Skin epidermis (tissue), 12 donors: ENCODE data around the gene UBAC2.

ENCODE experiments used
- H3K27ac ChIP-seq, 21 experiments: fragments of 200-600 bp; sonication (generic) in 11 of 21; one replicate each; pipeline ENCODE4 v1.5.0; 2020; ENCODE audit warnings: mild to moderate bottlenecking in 3 of 21, inconsistent platforms in 2 of 21, moderate library complexity in 2 of 21
- H3K4me3 ChIP-seq, 7 experiments: fragments of 200-600 bp; sonication (generic) in 2 of 7; one replicate each; pipeline ENCODE4 v1.5.0; 2020; ENCODE audit warnings: inconsistent platforms in 2 of 7, mild to moderate bottlenecking in 2 of 7, moderate library complexity in 1 of 7

Gene UBAC2

DNA sequence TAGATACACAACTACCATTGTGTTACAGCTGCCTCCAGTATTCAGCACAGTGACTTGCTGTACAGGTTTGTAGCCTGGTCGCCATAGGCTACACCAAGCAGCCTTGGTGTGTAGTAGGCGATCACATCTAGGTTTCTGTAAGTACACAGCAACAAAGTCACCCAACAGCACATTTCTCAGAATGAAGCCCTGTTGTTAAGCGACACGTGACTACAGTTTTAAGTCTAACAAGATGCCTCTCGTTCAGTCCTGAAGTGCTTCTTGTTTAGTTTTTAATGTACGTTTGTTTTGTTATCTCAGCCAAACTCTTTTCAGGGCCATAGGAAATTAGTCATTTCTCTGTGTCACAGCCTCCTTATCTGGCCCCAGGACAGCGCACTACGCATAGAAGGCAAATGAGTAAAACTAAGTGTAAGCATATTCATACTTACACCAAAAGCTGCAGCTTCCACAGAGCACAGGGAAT is 156.5 kb downstream of the UBAC2 start:
- H3K27ac ChIP-seq: peak overlapping the region in 20 of 21 experiments; percentile 20 to 89 (median 76)
- no peak overlapping the region for H3K4me3 ChIP-seq

DNA sequence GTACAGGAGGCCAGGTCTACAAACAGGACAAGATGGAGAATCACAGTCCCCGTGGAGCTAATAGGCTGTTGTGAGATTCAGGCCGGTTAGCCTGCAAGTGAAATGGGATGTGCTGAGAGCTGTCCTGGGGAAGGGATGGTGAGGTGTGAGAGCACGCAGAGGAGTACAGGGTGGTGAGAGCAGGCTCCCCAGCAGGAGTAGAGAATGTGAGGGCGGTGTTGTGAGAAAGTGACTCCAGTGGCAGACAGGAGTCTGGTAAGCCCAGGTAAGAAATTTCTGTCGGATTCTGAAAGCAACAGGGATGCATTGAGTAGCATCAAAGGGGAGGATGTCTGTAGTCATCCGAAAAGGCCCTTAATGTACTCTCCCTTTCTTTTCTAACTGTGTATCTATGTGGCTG is 157.3 kb downstream of the UBAC2 start:
- Histone ChIP-seq H3K27ac (peak overlapping the region in 15 of 21 experiments; percentile 36 to 89 (median 77)), H3K4me3 (no peak overlapping the region)

DNA sequence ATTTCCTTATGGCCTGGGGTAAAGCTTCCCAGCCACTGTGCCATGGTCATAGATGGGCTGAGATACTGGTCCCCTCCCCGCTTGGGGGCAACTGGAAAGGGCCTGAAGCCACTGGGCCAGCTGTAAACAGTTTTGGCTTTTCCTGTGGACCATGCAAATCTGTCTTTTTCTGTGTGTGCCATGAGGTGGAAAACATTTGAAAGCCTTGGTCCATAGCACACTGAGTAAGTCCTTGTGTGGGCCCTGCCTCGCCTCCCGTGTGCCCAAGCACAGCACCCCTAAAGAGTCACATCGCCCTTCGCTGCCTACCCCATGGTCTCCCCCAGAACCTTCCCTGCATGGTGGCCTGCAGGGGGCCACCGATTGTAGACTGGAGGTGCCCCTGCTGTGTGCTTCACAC is 158.9 kb downstream of the UBAC2 start:
- Histone ChIP-seq H3K27ac (peak overlapping the region in 11 of 21 experiments; percentile 2 to 89 (median 45)), H3K4me3 (no peak overlapping the region)

DNA sequence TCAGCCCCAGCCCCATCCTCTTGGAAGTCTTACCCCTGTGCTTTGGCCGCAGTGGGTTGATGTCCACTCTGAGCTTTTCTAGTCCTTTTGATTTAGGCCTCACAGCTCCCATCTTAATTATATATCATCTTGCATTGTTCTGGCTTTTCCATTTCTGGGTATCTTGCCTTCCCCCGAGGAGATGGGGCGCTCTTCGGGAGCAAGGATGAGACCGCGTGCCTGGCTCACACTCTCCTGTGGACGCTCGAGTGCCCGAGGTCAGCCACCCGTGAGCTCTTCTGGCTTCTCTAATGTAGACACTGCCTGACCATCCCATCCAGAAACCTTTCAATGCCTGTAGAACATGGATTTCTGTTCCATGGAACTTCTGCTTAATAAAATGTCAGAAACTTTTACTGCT is 160.0 kb downstream of the UBAC2 start:
- H3K4me3 ChIP-seq: no peak overlapping the region
- H3K27ac ChIP-seq: peak overlapping the region in 7 of 21 experiments; percentile 35 to 89 (median 58)

DNA sequence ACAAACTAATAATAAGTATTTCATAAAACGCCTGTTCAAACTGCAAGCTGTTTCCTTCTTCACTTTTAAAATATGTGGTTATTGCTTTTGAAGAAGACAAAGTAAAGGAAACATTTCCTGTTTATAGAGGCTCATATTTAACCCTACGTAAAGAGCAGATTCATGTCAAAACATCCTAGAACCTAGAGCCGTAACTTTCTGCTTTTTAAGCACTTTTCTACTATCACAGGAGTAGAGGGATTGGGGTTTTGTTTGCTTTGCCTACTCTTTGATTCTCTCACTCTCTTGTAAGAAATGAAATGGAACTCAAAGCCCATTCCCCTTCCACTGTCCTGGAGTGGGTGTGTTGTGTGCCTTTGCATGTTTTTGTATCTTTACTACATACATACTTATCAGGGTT is 160.5 kb downstream of the UBAC2 start:
- Histone ChIP-seq H3K27ac (peak overlapping the region in 8 of 21 experiments; percentile 3 to 89 (median 46)), H3K4me3 (no peak overlapping the region)

DNA sequence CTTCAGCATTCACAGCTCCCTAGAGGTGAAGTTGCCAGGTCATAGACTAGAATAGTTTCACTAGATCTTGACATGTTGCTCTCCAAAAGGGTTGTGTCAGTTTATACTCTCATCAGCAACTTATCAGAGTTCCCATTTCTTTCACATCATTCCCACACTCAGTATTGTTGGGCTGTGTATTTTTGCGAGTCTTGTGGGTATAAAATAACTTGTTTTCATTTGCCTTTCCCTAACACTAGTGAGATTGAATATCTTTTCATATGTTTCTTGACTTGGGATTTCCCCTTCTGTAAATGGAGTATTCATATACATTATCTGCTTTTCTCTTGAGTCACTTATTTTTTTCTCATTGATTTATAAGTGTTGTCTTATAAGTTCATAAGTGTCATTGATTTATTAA is 161.7 kb downstream of the UBAC2 start:
- Histone ChIP-seq H3K27ac (peak overlapping the region in 4 of 21 experiments; percentile 35 to 84 (median 62)), H3K4me3 (no peak overlapping the region)

DNA sequence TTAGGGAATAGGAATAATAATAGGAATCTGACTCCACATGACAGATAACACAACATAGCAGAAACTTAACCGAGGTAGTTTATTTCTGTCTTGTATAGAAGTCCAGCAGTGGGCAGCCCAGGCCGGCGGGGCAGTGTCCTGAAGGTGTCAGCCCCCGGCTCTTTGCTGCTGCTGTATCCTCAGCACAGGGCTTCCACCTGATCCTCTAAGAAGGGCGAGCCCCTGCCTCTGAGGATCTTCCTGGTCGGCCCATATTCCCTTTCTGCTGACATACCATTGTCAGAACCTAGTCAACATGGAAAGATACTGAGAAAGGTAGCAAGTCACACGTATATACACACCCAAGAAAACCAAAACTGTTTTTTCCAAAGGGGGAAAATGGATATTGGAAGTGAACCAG is 162.7 kb downstream of the UBAC2 start:
- Histone ChIP-seq H3K27ac (peak overlapping the region in 7 of 21 experiments; percentile 9 to 67 (median 34)), H3K4me3 (no peak overlapping the region)

DNA sequence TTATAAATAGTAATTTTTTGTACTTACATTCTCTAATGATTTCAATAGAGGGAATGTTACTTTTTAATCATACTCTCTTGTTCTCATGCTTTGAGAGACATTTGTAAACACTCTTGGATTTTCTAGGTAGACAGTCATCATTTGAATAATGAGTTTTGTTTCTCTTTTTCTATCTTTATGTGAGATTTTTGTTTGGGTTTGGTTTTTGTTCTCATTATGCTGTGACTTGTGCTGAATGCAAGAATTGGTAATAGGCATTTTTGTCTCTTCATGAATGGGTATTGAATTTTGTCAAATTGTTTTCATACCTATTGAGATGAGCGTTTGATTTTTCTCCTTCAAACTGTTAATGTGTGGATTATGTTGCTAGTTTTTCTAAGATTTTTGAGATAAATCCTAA is 163.3 kb downstream of the UBAC2 start:
- Histone ChIP-seq H3K4me3 (no peak overlapping the region), H3K27ac (peak overlapping the region in 2 of 21 experiments; percentile 56 to 67)

DNA sequence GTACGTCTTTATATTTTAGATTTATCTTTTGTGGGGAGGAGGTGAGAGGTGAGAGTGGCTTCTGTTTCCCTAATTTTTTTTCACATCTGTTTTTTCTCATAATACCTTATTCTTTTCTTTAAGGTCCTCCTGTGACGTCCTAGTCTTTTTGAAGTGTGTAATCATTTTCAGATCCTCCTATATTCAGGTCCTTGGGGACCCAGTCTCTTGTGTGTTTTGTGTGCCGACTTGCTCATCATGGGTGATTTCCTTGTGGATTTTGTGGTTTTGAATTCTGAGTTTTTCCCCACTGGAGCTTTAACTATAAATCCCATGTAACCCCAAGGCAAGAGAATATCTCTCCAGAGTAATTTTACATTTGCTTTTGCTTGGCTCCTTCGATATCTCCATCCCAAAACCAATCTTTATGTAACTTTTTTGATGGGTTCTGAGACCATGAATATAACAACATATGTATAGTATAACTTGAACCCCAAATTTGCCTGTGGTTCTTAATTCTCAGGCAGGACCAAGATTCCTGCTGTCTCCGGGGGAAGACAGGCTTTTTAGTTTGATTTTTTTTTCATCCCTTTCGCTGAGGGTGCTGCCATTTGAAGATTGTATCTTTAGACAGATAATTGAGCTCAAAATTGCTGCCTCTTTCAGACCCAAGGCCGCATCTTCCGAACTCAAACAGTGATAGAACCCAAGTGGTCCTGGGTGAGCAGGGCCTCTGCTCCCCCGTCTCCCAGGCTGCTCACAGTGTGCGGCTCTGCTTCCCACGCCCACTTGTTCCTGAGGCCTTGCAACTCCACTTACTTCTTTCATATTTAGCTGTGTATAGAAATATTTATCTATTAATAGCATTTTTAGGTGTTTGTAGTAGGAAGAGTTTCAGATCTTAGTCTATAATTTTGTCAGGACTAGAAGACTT is 165.7 kb downstream of the UBAC2 start:
- peak overlapping the region in 6 of 21 experiments; percentile 10 to 81 (median 44) for H3K27ac ChIP-seq

DNA sequence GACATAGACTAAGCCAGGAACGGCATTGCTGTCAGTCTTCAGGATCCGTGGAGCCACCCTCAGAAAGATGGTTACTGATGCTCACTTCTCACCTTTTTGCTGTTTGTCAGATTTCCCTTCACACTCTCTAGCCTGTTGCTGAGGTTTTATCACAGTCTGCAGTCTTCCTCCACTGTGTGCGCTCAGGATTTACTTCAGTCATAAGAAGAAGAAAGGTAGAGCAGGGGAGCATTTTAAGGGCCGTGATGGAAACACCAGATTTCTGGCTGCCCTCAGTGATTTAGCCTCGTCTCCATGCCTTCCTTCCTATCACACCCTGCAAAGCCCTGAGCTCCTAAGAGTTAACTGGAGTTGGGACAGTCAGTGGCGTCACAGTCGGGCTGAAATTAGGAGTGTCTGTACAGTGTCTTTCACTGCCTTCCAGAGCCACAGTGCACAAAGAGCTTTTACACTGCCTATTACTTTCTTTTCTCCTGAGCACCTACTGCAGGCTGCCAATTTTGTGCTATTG is 166.5 kb downstream of the UBAC2 start:
- Histone ChIP-seq H3K27ac (peak overlapping the region in 5 of 21 experiments; percentile 10 to 81 (median 46)), H3K4me3 (no peak overlapping the region)

More for the DNA sequence above, 165.7 kb downstream of the UBAC2 start:
- H3K4me3 ChIP-seq: no peak overlapping the region

DNA sequence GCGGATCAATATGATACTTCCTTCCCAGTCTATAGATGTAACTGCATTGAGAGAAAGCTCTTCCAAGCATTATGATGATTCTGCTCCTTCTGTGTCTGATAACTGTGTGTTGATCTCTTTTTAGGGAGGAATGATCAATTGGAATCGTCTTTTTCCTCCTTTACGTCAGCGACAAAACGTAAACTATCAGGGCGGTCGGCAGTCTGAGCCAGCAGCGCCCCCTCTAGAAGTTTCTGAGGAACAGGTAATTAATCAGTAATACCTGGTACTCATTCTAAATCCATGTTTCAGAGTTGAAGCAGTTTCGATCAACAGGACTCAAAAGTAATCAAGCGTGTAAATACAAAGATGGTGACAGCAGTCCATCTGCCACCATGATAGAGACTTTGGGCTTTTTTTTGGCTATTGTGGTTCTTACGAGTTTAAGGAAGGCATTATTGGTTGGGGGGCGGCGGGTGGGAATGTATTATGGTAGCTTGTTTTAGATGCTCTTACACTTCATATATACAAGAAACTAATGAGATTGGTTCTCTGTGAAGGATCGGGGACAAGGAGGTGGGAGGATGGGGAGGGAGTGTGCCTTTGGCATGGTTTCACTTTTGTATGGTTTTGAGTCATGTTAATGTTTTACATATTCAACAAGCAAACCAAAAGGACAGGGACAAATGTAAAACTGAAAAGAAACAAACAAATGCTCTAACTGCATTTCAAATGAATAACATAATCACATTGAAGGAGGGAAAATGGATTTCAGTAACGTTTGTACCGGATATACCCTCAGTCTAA is 167.2 kb downstream of the UBAC2 start:
- Histone ChIP-seq H3K4me3 (no peak overlapping the region), H3K27ac (peak overlapping the region in 4 of 21 experiments; percentile 15 to 81 (median 48))

DNA sequence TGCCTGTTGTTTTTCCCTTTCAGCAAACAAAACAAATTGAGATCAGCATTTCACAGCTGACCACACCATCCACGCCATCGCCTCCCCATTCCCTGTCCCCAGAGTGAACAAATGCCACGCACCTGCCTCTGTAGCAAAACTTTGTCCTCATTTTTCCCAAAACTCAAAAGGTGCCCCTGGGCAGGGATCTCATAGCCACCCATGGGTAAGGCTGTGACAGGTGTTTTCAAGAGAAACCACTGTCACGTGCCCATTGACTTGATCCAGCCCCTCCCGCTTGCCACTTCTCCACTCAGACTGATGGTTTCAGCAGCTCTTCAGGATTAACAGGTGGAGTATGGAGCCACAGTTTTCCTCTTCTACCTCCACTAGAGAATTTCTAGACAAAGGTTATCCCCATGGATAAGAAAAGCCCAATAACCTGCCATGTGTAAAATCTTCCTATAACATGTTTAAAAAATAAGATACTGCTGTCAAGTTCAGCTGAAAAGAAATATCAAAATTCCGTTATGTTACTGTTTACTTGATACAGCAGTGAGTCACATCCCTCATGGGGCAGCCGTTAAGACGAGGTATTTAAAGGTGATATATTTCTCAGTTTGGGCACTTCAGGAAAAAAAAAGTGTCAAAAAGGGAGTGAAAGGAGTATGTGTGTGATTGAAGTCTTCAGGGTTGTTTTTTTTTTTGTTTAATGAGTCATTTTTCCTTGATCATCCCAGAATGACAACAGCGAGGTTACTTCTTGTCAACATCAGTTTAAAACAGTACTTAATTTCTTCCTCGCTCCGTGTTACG is 170.0 kb downstream of the UBAC2 start:
- Histone ChIP-seq H3K4me3 (no peak overlapping the region), H3K27ac (peak overlapping the region in 1 of 21 experiments; percentile 58)

DNA sequence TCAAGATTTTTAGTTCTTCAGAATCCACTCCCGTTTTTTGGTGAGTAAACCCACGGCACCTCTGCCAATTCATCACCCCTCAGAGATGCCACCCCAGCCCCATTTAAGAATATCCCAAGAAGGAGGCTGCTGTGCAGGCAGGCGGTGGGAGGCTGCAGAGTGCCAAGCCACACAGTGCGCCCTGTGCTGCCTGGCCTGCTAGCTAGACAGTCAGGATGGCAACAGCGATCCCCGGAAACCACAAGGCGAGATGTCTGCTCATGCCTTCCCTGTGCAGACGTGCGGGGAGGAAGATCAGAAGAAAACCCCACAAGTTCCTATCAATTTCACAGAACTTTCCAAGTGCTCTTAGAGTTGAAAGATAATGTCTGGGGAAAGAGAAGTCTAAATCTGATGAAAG is 171.3 kb downstream of the UBAC2 start:
- H3K27ac ChIP-seq: peak overlapping the region in 5 of 21 experiments; percentile 52 to 65 (median 55)
- no peak overlapping the region for H3K4me3 ChIP-seq

DNA sequence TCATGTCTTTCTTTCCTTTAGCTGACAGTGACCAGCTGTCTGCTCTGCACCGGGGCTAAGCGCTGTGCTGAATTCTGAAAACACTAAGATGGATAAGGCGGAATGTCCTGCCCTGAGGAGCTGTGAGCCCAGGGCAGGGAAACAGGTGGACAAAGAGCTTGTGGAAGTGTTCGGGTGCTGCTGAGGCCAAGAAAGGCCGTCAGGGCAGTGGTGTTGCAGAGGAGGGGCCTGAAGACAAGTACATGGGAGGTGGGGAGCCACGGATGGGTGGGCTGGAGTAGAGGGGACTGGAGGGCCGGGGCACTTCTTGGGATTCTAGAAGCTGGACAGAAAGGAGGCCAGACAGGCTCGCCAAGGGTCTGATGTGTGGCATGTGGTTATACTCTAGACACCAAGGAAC is 172.8 kb downstream of the UBAC2 start:
- Histone ChIP-seq H3K27ac (peak overlapping the region in 2 of 21 experiments; percentile 49 to 58), H3K4me3 (no peak overlapping the region)

DNA sequence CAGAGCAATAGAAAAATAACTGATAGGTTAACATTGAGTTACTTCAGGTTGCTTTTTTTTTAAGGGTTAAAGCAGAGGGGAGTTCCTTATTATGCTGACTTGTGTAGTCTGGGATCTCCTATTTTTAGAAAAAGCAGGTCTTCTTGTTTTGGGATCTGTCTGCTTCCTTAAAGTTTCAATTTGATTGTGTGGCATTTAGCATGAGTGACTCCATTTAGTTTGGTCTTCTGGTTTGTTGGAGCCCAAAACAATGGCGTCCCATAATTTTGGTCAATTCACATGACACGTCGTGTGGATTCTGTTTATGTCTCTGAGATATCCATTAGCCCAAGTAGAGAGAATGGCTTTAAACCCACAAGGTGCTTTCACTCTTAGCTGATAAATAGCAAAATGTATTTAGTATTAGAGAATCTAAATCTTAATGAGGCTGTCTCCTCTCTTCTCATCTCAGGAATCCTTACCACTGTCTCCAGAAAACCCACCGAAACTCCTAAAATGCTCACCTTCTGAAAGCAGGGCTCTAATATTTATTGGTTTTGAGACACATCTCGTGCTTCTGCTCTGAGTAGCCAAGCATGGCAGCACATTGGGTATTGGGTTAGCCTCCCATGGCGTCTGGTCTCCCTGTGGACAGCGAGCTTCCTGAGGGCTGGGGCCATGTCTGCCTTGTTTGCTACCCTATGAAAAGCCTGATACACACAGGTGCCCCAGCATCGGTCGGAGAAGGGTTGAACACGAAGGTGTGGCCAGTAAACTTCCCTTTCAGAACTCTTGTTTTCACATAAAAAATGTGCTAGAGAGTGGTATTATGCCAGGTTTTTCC is 173.7 kb downstream of the UBAC2 start:
- Histone ChIP-seq H3K4me3 (no peak overlapping the region), H3K27ac (peak overlapping the region in 9 of 21 experiments; percentile 8 to 79 (median 55))

DNA sequence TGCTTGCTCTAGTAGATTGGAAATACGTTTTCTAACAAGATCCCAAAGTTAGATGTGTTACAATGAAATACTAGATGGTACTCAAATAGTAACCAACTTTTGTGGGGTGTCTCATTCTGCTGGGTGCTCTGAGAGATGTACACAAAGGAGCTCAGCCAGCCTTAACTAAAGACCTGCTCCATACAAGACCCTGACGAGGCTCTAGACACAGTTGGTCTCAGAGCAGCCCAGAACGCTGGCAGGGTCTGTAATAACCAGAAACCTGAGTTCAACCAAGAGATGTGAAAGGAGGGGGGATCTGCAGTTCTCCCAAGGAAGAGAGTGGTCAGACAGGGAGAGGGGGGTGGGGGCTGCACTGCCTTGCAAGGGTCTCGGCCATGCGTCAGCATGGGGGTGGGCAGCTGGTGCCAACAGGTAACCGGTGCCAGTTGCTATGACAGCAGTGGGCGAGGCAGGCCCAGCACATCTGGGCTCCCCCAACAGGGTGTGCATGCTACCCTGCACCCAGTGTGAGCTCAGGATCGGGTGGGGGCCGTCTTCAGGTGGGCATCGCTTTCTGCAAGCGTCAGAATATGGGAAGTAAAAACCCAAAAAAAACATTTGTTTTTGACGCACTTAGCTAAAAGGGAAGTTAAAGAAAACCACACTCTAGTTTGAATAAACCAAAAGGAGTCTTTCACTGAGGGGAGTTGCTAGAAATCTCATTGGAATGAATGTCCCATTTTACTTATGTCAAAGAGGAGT is 174.5 kb downstream of the UBAC2 start:
- Histone ChIP-seq H3K4me3 (no peak overlapping the region), H3K27ac (peak overlapping the region in 14 of 21 experiments; percentile 8 to 79 (median 53))

DNA sequence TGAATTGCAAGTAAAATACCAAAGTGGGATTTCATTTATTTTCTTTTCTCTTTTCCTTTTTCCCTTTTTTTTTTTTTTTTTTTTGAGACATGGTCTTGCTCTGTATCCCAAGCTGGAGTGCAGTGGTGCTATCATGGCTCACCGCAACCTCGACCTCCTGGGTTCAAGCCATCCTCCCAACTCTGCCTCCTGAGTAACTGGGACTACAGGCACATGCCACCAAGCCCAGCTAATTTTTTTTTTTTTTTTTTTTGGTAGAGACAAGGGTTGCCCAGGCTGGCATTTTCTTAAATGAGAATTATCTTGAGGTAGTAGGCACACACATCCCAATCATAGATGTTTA is 175.1 kb downstream of the UBAC2 start:
- Histone ChIP-seq H3K4me3 (no peak overlapping the region), H3K27ac (peak overlapping the region in 11 of 21 experiments; percentile 47 to 79 (median 65))

DNA sequence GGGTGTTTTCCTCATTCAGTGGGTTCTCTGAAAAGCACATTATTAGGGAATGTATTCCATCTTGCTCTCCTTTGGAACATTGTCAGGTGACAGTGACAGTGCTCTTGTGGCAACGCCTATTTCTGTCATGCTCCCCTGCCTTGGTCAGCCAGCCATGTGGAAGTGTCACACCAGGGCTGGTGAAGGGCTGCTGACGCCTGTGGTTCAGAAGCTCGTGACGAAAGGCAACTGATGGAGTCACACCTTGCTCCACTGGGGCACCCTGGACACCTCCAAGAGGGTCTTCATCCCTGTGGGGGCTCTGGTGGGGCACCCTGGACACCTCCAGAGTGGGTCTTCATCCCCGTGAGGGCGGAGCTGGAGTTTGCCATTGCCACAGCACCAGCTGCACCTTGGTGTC is 175.5 kb downstream of the UBAC2 start:
- H3K27ac ChIP-seq: peak overlapping the region in 10 of 21 experiments; percentile 7 to 79 (median 62)
- no peak overlapping the region for H3K4me3 ChIP-seq
